CD4-positive, alpha-beta T cell treated with Interleukin-17A for 4 hours (primary cell): ENCODE measurements around the gene RIN3.

ENCODE experiments used
- DNase-seq: peaks from one replicate; pipeline ENCODE4 v3.0.0-alpha.2; 2020; ENCODE audit warnings: mixed read lengths

Gene RIN3

DNA sequence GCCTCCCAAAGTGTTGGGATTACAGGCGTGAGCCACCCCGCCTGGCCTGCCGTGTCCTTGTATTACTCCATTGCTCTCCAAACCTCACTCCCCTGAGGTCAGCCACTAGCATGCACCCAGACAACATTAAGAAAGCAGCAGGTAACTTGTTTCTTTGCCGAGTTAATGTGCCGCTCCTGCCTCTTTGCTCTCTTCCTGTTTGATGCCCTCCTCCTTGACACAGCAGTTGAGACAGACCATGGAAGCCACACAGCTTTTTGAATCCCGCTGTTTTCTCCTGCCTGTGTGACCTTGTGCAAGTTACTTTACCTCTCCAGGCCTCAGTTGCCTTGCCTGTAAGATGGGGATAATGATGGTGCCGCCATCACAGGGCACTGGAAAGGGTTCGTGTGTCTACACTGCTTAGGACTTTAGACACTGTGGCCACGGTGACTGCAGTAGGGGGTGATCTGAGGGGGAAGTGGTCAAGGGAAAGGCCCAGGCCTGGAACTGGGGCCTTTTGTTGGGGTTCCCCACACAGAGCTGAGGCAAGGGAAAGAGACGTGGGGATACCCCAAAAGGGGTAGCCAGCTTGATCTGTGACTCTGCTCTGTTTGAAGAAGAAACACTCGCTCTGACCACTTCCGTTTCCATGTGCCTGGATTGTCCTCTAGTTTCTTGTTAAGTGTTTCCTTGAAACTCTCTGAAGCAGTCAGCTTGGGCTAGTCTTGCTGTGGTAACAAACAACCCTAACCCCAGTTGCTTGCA, 69.3 kb downstream of the RIN3 start:
- no peak for DNase-seq

DNA sequence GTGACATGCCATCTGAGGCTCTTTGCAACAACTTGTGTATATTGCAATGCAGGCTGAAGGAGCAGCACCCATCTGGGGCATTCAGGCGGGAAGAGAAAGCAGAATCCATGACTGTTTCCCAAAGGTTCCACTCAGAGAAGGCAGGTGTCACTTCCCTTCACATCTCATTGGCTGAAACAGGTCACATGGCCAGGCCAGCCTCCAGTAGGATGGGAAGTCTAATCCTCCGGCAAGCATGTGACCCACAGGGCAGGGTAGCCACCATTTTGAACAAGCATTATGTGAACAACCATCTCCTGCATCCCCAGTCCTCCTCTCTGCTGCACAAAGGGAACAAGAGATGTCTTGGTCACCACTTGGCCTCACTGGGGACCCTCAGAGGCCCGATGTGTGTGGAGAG, 70.6 kb downstream of the RIN3 start:
- DNase-seq: no peak

DNA sequence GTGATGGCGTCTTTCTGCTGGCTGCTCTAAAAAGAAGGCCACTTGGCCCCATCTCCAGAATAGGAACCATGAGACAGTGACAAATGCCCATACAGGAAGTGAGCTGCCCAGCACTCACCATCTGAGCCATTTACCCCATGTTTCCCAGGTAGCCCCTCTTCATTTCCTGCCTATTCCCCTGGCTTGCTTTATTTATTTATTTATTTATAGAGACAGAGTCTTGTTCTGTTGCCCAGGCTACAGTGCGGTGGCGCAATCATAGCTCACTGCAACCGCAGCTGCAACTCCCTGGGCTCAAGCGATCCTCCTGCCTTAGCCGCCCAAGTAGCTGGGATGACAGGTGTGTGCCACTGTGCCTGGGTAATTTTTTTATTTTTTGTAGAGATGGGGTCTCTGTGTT, 71.2 kb downstream of the RIN3 start:
- DNase-seq: no peak

DNA sequence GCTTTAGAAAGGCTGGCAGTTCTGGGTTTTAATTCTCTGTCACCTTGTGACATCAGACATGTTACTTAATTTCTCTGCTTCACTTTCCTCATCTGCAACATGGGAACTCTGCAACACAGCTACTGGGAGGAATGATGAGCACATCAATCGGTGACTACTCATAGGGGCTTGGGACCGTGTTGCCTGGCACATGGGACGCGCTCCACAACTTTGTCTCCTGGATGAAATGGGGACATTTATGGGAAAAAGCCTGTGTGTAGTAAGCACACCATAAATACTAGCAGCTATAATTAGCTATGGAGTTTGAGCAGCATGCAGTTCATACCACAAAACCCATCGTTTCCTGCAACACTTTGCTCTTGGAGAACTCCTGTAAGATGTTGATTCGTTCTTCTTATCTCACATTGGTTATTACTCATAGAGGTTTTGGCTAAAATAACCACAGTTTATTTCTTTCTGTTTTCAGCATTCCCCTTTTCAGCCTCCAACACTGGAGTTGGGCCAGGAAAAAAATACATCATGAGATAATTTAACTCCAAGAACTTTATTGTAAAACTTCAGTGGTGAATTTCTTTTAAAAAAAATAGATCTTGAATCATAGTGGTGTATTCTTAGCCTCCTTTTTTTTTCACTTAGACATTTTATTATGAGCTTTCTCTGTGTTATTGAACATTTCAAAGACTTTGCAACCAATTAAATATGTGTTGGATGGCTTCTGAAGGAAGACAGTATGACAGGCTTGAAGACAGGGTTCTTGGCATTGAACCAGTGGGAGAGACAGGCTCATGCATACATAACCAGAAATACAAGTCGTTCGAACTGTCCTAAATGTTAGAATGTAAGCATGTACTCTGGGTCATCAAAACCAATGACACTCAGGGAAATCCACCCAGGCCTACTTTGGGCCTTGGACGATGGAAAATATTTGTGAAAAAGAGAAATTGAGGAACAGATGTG, 72.7 kb downstream of the RIN3 start:
- peak; percentile 46 for DNase-seq

DNA sequence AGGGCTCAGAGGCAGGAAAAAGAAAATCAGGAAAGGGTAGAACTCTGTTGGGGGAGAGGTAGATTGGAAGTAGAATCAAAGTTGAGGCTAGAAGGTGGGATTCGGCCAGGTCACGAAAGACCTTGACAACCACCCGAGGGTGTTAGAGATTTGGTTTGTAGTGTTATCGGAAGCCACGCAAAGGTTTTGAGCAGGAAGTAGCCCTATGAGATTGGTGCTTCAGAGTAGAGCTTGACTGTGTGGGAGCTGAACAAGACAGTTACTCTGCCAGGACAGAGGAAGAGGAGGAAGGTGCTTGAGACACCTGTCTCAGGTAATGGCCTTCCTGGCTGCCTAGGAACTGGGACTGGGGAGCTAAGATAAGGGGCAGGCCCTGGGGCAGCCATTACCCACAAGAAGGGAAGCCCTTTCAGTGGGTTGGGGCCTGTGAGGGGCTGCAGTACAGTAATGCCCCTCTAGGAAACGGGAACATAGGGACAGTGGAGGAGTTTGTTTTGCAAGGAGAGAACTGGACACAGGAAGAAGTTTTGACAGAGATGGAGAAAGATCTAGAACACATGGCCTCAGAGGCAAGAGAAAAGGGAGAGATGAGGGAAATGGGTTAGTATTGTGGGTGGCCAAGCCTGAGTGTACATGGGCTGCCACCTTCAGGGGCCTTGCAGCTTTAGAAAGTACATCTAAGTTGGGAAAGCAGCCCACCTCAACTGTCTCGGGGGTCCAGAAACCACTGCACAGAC, 73.5 kb downstream of the RIN3 start:
- peak; percentile 26 for DNase-seq

DNA sequence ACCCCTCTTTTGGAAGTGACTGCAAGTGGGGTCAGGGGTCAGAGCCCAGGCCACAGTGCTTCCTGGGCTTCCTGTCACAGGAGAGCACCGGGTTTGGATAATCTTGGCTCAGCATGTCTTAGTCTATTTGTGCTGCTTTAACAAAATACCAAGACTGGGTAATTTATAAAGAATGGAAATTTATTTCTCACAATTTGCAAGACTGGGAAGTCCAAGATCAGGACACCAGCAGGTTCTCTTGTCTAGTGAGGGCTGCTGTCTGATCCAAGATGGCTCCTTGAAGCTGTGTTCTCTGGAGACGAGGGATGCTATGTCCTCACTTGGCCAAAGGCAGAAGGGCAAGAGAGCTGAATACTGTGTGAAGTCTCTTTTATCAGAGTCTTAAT, 74.1 kb downstream of the RIN3 start:
- DNase-seq: no peak

DNA sequence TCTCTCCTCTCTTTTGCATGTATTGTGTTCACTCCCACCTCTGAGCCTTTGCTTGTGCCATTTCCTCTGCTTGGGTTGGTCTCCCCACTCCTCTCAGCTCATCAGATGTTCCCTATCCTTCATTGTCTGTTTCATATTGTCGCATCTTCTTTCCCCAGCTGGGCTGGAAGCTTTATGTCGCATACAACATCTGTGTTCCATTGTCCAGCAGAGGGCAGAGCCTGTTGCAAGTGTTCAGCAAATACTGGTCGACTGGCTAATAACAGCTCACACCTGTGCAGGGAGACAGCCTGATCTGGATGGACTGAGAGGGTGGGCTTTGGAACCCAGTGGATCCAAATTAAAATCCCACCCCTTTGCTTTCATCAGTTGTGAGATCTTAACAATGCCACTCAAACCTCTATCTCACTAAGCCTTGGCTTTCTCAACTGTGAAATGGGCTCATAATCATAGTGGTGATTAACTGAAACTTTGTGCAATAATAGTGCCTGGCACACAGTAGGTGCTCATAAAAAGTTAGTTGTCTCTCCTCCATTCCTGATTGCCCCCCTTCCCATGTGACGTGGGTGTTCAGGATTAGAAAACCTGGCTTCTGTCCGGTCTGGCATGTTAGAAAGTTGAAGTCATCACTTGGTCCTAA, 75.8 kb downstream of the RIN3 start:
- DNase-seq: no peak

DNA sequence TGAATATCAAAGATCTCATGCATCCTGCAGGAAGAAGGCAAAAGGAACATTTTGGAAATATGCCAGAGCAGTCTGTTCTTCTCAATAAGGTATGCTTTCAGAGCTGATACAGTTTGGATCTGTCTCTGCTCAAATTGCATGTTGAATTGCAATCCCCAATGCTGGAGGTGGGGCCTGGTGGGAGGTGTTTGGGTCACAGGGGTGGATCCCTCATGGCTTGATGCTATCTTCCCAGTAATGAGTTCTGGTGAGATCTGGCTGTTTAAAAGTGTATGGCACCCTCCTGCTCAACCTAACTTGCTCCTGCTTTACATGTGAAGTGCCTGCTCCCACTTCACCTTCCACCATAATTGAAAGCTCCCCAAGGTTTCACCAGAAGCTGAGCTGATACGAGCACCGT, 76.6 kb downstream of the RIN3 start:
- DNase-seq: no peak

DNA sequence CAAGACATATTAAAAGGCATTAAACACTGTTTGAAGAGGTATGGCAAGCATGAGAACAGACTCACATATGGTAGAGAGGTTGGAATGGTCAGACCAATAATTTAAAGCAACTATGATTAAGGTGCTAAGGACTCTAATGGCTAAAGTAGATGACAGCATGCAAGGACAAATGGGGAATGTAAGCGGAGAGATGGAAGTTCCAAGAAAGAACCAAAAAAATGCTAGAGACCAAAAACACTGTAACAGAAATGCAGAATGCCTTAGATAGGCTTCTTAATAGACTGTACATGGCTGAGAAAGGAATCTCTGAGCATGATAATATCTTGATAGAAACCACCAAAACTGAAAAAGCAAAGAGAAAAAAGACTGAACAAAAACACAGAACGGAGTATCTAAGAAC, 77.4 kb downstream of the RIN3 start:
- no peak for DNase-seq

DNA sequence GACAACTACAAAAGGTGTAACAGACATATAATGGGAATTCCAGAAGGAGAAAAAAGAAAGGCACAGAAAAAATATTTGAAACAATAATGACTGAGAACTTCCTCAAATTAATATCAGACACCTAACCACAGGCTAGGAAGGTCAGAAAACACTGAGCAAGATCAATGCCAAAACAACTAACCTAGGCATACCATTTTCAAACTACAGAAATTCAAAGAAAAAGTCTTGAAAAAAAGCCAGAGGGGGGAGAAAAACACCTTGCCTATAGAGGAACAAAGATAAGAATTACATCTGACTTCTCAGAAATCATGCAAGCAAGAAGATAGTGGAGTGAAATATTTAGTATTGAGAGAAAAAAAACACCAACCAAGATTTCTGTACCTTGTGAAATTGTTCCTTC, 77.8 kb downstream of the RIN3 start:
- DNase-seq: no peak

DNA sequence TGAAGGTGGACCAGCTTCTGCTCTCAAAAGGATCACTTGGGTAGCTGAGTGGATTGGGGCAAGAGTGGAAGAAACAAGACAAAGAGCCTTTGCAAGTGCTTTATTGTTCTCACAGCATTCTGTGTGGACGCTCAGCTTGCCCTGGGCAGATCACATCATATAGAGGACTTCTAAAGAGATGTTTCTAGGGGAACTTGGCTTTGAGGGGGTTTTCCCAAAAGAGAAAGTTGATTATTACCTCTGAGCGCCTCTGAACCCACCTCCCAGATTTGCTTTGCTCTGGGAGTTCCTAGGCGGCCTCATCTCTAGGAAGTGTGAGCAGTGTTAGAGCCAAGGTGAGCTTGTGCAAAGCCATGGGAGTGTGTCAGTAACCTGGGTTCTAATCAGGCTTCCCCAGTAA, 81.7 kb downstream of the RIN3 start:
- DNase-seq: no peak

DNA sequence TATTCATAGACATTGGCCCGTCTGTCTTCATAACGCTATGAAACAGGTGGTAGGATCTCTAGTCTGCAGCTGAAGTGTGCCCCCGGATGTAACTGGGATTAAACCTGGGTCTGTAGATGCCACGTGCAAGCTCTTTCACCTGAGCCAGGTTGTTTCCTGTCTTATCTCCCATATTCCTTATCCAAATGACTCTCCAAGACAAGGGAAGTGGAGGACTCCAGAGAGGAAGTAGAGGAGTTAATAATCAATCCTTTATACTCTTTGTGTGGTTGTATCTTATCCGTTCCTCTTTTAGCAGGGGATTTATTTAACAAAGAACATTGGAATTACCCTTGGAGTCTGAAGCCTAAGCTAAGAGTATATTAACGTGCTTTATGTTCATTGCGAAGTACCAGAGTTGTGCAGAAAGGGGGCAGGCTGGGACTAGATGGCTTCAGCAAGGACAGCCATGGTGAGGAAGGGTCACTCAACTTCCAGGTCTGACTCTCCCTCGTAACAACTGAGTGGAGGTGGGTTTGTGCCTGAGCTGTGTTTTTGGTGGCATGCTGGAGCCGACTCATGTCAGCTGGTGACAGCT, 82.8 kb downstream of the RIN3 start:
- no peak for DNase-seq

DNA sequence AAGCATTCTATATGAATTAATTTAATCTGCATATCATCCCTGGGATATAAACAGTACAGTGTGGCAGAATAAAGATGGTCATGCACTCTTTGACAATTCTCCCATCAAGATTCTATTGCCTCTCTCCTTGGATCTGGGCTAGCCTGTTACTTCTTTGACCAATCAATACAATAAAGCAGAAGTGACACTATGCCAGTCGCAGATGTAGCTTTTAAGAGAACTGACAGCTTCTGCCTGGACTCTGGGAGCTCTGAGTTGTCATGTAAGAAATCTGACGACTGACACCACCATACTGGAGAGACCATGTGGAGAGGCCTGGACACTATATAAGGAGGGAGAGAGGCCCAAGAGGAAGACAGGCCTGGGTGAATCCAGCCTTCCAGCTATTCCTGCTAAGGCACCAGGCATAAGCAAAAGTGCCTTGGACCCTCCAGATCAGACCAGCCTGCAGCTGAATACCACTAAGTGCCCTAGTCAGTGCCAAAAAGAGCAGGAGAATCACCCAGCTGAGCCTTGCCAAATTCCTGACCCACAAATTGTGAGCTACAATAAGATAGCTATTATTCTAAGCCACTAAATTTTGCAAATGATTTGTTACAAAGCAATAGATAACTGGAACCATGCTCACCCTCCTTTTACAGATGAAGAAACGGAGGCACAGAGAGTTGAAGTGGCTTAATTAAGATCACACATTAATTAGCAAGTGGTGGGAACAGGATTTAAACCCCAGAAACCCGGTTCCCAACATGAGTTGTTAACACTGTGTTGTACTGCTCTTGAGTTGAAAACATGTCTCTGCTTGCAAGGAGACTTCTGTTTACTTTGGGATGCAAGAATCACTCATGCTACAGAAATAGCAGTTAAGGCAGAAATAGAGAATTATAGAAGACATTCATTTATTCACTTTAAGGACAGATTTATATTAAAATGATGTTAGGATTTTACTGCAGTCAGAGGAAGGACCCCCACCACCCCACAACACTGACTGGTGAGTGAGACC, 84.6 kb downstream of the RIN3 start:
- DNase-seq: no peak

DNA sequence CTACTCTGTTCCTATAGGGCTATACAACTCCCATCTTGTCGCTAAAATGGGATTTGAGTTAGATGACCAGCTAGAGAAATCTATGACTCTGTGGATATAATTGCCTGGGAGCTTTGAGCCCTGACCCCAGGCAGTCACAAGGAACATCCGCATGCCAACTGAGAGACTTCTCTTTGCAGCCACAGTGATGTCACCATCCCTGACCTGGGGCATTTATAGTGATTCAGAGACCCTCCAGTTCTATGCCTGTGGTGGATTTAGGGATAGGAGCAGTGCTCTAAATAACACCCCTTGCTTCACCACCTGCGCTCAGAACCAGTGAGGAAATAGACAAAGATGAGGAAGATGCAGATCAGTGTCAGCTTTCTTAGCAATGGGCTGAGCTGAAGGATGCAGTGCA, 86.2 kb downstream of the RIN3 start:
- no peak for DNase-seq

DNA sequence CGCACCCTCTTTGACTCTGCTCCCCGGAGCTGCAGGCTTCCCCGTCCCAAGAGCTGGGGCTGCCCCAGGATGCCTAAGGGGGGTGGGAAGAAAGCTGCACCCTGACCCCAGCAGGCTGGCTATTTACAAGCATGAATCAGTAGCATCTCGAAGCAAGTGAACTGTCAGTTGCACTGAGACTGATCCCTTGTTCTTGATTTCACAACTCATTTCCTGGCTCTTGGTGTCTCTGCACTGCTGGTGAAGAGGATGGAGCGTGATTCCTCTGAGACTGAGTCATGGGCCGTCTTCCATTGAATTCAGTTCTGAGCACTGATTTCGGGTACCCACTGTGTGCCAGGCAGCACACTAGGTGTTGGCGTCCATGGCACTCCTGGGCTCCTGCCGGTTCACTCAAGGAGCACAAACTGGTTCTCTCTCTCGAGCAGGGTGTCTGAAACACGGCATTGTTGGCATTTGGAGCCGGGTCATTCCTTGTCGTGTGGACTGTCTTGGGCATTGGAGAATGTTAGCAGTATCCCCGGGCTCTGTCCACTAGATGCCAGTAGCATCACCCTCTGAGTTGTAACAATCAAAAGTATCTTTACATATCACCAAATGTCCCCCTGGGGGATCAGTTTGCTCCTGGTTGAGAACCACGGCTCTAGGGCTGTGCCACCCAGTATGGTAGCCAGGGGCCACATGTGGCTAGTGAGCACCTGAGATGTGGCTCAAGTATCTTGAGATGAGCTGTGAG, 86.9 kb downstream of the RIN3 start:
- DNase-seq: no peak

DNA sequence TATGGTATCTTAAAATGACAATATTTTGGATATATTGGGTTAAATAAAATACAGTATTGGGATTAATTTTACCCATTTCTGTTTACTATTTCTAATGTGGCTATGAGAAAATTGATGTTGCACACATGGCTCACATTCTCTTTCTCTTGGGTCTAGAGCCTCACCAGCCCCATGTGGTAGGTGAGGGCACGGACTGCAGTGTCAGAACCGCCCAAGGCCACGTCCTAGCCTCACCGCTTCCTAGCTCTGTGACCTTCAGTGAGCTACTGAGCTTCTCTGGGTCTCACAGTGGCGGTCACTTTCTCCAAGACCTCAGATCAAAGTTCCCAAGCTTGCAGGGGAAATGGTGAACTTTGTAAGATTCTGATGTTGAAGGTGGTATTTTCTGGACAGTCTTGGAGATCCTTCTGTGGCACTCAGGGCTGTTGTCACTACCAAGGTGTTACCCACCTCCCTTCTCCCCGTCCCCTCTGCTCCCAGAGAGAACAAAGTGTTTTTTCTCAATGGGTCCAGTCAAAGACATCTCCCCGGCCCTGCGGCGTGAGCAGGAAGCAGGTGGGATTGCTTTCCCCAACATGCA, 87.6 kb downstream of the RIN3 start:
- no peak for DNase-seq

DNA sequence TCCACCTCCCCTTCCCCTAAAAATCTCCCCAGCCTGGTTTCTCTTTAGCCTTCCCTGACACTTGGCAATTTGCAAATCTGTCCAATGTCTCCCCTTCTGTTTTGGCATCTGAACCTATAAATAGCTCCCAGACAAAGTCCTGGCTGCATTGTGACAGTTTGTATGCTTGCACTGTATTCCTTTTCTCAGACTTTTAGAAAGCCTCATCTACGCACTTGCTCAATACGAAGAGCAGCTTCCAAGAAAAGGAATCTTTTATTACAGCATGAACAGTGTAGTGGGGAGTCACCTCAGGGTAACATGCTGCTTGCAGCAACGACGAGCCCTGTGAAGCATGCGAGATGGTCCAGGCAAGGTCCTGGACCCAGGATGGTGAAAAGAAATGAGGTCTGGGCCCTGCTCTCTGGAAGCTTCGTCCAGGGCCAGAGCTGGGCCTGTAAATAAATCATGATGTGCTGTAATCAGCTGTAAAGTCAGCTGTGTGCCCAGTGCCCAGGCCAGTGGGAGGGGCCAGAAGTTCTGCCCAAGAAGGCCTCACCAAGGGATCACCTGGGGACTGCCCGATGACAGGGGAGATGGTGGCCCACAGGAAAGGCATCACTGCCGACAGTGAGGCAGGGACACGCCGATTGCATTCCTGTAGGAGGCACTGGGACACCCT, 88.3 kb downstream of the RIN3 start:
- DNase-seq: no peak

DNA sequence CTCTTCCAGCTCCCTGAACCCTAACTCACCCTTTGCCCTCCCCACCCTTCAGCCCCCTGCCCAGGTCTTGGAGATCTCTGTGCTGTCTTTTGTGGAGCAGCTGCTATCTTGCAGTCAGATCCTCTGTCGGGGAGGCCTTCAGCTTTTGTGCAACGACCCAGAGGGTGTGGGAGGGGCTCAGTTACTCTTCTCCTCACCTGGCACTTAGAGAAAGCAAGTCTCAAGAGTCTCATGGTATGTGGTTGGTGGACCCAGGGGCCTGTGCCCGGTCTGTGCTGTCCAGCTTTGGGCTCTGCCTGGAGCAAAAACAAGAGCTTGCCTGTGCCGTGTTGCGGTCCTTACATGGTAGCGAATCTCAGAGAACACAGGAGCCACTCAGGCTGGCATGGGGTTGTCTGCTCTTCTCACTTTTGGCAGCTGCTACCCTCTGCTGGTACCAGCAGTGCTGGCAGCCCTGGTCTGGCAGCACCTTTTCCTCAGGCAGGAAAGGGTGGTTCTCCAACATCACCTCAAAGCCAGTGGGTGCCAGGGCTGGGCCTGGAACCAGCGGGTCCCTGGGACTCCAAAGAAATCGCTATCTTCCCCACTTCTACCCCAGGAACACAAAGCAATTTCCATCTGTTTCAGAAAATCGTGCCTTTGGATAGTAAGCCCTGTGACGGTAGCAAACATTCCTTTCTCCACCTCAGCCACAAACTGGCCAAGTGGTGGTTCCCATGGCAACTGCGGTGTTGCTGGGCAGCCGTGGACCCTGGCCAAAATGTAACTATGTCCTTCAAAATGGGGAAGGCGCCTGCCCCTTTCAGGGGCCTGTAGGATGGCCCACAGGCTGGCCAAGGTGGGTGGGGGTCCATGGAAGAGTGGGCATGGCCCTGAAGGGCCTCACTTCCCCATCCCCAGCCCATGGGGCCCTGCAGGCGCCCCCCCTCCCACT, 90.0 kb downstream of the RIN3 start:
- peak; percentile 76 for DNase-seq
